GM12878 (cell line): ENCODE results near the gene SERHL2. TPM values are rescaled to one million over a fixed set of nuclear protein-coding genes. Genes with fewer than 3 reads are reported as not detected.

ENCODE experiments used
- CHD1 ChIP-seq: IDR thresholded peaks from 2 replicates; pipeline ENCODE4 v1.6.1; 2012; ENCODE audit warnings: low read depth, low read length, improper control_type of control experiment
- ELK1 ChIP-seq: IDR thresholded peaks from 2 replicates; pipeline ENCODE4 v1.6.1; 2012; ENCODE audit warnings: low read depth, low read length, improper control_type of control experiment
- FOXM1 ChIP-seq: IDR thresholded peaks from 2 replicates; pipeline ENCODE4 v1.6.1; 2012; ENCODE audit warnings: low read depth, mild to moderate bottlenecking, inconsistent platforms, low read length, moderate library complexity
- IKZF1 ChIP-seq: fragments of 450-650 bp; conservative IDR thresholded peaks from 2 replicates; pipeline ENCODE4 v1.6.1; 2017; ENCODE audit warnings: antibody characterized with exemption, mild to moderate bottlenecking
- IKZF2 ChIP-seq, 2 experiments: fragments of 450-650 bp; IDR thresholded peaks; 2 replicates each; pipeline ENCODE4 v1.6.1; 2017; ENCODE audit warnings: mild to moderate bottlenecking in 2 of 2, moderate library complexity in 2 of 2
- IRF3 ChIP-seq: fragments of 450-650 bp; IDR thresholded peaks from 2 replicates; pipeline ENCODE4 v1.6.1; 2014; ENCODE audit warnings: mild to moderate bottlenecking
- JUNB ChIP-seq: IDR thresholded peaks from 2 replicates; pipeline ENCODE4 v1.6.1; 2016; ENCODE audit warnings: antibody characterized with exemption, mild to moderate bottlenecking
- MEF2A ChIP-seq: IDR thresholded peaks from 2 replicates; pipeline ENCODE4 v1.6.1; 2011; ENCODE audit warnings: low read depth, mild to moderate bottlenecking, low read length, moderate library complexity; ENCODE audit not compliant: insufficient read depth
- NFYB ChIP-seq: IDR thresholded peaks from 2 replicates; pipeline ENCODE4 v1.6.1; 2011; ENCODE audit warnings: low read depth, mild to moderate bottlenecking, low read length, improper control_type of control experiment, moderate library complexity; ENCODE audit not compliant: insufficient read depth
- RAD51 ChIP-seq: fragments of 450-650 bp; IDR thresholded peaks from 2 replicates; pipeline ENCODE4 v1.6.1; 2016; ENCODE audit warnings: moderate library complexity, mild to moderate bottlenecking, inconsistent platforms
- RCOR1 ChIP-seq: conservative IDR thresholded peaks from 2 replicates; pipeline ENCODE4 v1.6.1; 2012; ENCODE audit warnings: low read depth, low read length, improper control_type of control experiment
- REST ChIP-seq: IDR thresholded peaks from 2 replicates; pipeline ENCODE4 v1.6.1; 2012; ENCODE audit warnings: mild to moderate bottlenecking, low read depth, low read length
- SMAD1 ChIP-seq: fragments of 450-650 bp; IDR thresholded peaks from 2 replicates; pipeline ENCODE4 v1.6.1; 2018; ENCODE audit warnings: mild to moderate bottlenecking, low read depth; ENCODE audit not compliant: partially characterized antibody
- SMARCA5 ChIP-seq: fragments of 450-650 bp; IDR thresholded peaks from 2 replicates; pipeline ENCODE4 v1.6.1; 2017; ENCODE audit warnings: mild to moderate bottlenecking
- SMC3 ChIP-seq: IDR thresholded peaks from 2 replicates; pipeline ENCODE4 v1.6.1; 2011; ENCODE audit warnings: low read length, improper control_type of control experiment, borderline replicate concordance
- STAT3 ChIP-seq: IDR thresholded peaks from 2 replicates; pipeline ENCODE4 v1.6.1; 2011; ENCODE audit warnings: low read depth, low read length, improper control_type of control experiment
- TARDBP ChIP-seq: IDR thresholded peaks from 2 replicates; pipeline ENCODE4 v1.6.1; 2016; ENCODE audit warnings: borderline replicate concordance
- TBL1XR1 ChIP-seq: IDR thresholded peaks from 2 replicates; pipeline ENCODE4 v1.6.1; 2012; ENCODE audit warnings: low read depth, low read length, improper control_type of control experiment
- ZBTB11 ChIP-seq: fragments of 450-650 bp; formaldehyde crosslinking; IDR thresholded peaks from 2 replicates; pipeline ENCODE4 v1.5.0; 2022; ENCODE audit warnings: mild to moderate bottlenecking, missing genetic modification characterization
- ZNF24 ChIP-seq: fragments of 450-650 bp; IDR thresholded peaks from 2 replicates; pipeline ENCODE4 v1.6.1; 2017; ENCODE audit warnings: antibody characterized with exemption, mild to moderate bottlenecking
- ZNF274 ChIP-seq: IDR thresholded peaks from one replicate; pipeline ENCODE4 v1.8.0; 2011; ENCODE audit not compliant: insufficient read length, insufficient read depth
- ZZZ3 ChIP-seq: IDR thresholded peaks from 2 replicates; pipeline ENCODE4 v1.6.1; 2011; ENCODE audit warnings: low read depth; ENCODE audit not compliant: control insufficient read depth, insufficient read length
- polyA plus RNA-seq, 11 experiments: library from polyadenylated mRNA; depleted of rRNA in 4 of 11; unstranded in 6 of 11; stranded (reverse) in 5 of 11; fragments of >200 nt; fragmentation: Nextera tagmentation in 4 of 11; fragmentation: Illumina TruSeq in 1 of 11; extraction: Ambion mirVana in 4 of 11; extraction: Trizol in 1 of 11; gene quantifications; 1 replicate in 1 of 11; 2 replicates in 10 of 11; pipeline versions ENCODE4 v1.2.1 to v1.2.3, GENCODE V29; 2011 to 2016; ENCODE audit warnings: inconsistent platforms in 2 of 11, missing spikeins in 2 of 11, low read depth in 1 of 11
- total RNA-seq, 4 experiments: library from RNA; depleted of rRNA in 3 of 4; stranded (reverse); fragments of >200 nt in 3 of 4; fragmentation: Illumina TruSeq in 1 of 4; extraction: Trizol in 1 of 4; gene quantifications; 2 replicates each; pipeline versions ENCODE4 v1.2.1 to v1.2.3, GENCODE V29; 2013 to 2021

Gene SERHL2
- total and polyA plus RNA-seq, 10 of the 15 experiments (the other 5 are each of a cell fraction or from before 2014, with no cell fraction given) = 0.63 to 2.0 (median 1.2) TPM

GRCh38 chr22:42615092-42615859, 61.5 kb downstream of the SERHL2 start (continued):
- TF ChIP-seq IRF3 (0 out of 2 replicates have a peak, but pooled peaks have one; percentile 27), NFYB (no peak), IKZF1 (peak; percentile 77; the same call in 1 of the 2 replicates), SMARCA5 (peak; percentile 81; the same call in 1 of the 2 replicates), RCOR1 (no peak; the same call in 1 of the 2 replicates), ZZZ3 (no peak), SMAD1 (peak; percentile 100), JUNB (peak; percentile 84), SMC3 (no peak), RAD51 (0 out of 2 replicates have a peak, but pooled peaks have one; percentile 37), ZBTB11 (CRISPR knock-in tag) (peak; percentile 78), STAT3 (0 out of 2 replicates have a peak, but pooled peaks have one; percentile 27), TBL1XR1 (0 out of 2 replicates have a peak, but pooled peaks have one; percentile 19), FOXM1 (peak; percentile 97), REST (0 out of 2 replicates have a peak, but pooled peaks have one; percentile 37), ZNF274 (no peak), CHD1 (no peak), TARDBP (peak; percentile 100), ZNF24 (peak; percentile 76), ELK1 (no peak), IKZF2 (IDR thresholded peaks at IDR 0.05) (peak; percentile 73 to 91), MEF2A (peak; percentile 83)
